NCI-H2227 (cell line): ENCODE measurements around the gene NECAB2.
A peak's percentile ranks its signal among the peaks of the same experiment; 100 is the strongest.

Experiments used
- DNase-seq: peaks from one replicate; lab custom pipeline; 2025; ENCODE audit not compliant: unreplicated experiment; lab: John Stamatoyannopoulos, UW

Gene NECAB2

GRCh38 chr16:83981799-83982198, 13.8 kb downstream of the NECAB2 start:
- DNase-seq = no peak

GRCh38 chr16:83983491-83983890, 15.4 kb downstream of the NECAB2 start:
- no peak for DNase-seq

- DNase-seq = no peak
Measured at GRCh38 chr16:83989300-83989699, 21.3 kb downstream of the NECAB2 start.

GRCh38 chr16:83990492-83990891, 22.4 kb downstream of the NECAB2 start:
- no peak for DNase-seq

- DNase-seq = no peak
Measured at GRCh38 chr16:83992624-83993023, 24.6 kb downstream of the NECAB2 start.

GRCh38 chr16:83994087-83994486, 26.0 kb downstream of the NECAB2 start:
- no peak for DNase-seq

GRCh38 chr16:83994703-83995102, 26.7 kb downstream of the NECAB2 start:
- no peak for DNase-seq

- DNase-seq = peak; percentile 94
Measured at GRCh38 chr16:83995754-83996153, 27.7 kb downstream of the NECAB2 start.

- DNase-seq = peak; percentile 5
Measured at GRCh38 chr16:83996481-83997252, 28.6 kb downstream of the NECAB2 start.

- no peak for DNase-seq
Measured at GRCh38 chr16:83998091-83998490, 30.0 kb downstream of the NECAB2 start.

GRCh38 chr16:84000989-84001642, 33.1 kb downstream of the NECAB2 start:
- DNase-seq = no peak

GRCh38 chr16:84001726-84002125, 33.7 kb downstream of the NECAB2 start:
- DNase-seq = no peak

- no peak for DNase-seq
Measured at GRCh38 chr16:84003038-84003437, 35.0 kb downstream of the NECAB2 start.

- no peak for DNase-seq
Measured at GRCh38 chr16:84004442-84004841, 36.4 kb downstream of the NECAB2 start.

GRCh38 chr16:84005391-84005790, 37.3 kb downstream of the NECAB2 start:
- DNase-seq = no peak

- no peak for DNase-seq
Measured at GRCh38 chr16:84007520-84007919, 39.5 kb downstream of the NECAB2 start.

- no peak for DNase-seq
Measured at GRCh38 chr16:84007965-84008364, 39.9 kb downstream of the NECAB2 start.

- DNase-seq = no peak
Measured at GRCh38 chr16:84009282-84009681, 41.2 kb downstream of the NECAB2 start.

- peak; percentile 65 for DNase-seq
Measured at GRCh38 chr16:84013787-84014569, 45.9 kb downstream of the NECAB2 start.

GRCh38 chr16:84014570-84015327, 46.7 kb downstream of the NECAB2 start:
- no peak for DNase-seq

GRCh38 chr16:84015399-84015798, 47.4 kb downstream of the NECAB2 start:
- DNase-seq = no peak
